Gastrocnemius medialis (tissue), 4 donors: ENCODE data around the gene SCNN1B.

ENCODE experiments used
- CTCF ChIP-seq, 5 experiments: fragments of 450-650 bp in 3 of 5; fragments of 200-600 bp in 2 of 5; sonication (generic) in 2 of 5; IDR thresholded peaks in 4 of 5; conservative IDR thresholded peaks in 1 of 5; 1 replicate in 4 of 5; 2 replicates in 1 of 5; pipeline ENCODE4 v1.5.1; 2016 to 2019; ENCODE audit warnings: antibody characterized with exemption in 5 of 5, mild to moderate bottlenecking in 3 of 5, moderate library complexity in 3 of 5
- POLR2A ChIP-seq, 2 donors: fragments of 450-650 bp; IDR thresholded peaks; one replicate each; pipeline ENCODE4 v1.6.1; 2017; ENCODE audit warnings: antibody characterized with exemption in 2 of 2, mild to moderate bottlenecking in 2 of 2, moderate library complexity in 2 of 2

DNA sequence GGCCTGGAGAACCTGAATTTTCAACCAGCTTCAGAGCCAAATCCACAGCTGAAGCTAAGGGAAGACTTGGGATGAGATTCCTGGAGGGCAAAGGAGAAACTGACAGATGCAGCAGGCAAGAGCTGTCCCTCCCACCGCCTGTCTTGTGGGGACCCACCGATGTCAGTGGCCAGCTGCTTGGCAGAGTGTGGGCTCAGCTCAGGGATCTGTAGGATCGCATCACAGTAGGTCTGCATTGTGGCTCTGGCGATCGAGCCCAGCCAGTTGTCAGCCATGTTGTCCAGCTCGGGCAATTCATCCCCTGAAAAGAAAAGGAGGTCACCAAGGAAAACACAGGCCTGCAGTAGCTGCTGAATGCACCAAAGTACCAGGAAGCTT lies 90.1 kb downstream of the SCNN1B start:
- no peak for TF ChIP-seq CTCF (IDR thresholded peaks at IDR 0.05 in 4 of 5, conservative IDR thresholded peaks at IDR 0.05 in 1 of 5)
- no peak for TF ChIP-seq POLR2A (IDR thresholded peaks at IDR 0.05)
